HEK293T (cell line): ENCODE measurements around the gene TIMP4.

Experiments used
- CTCF ChIA-PET: fragments of 350-600 bp; formaldehyde crosslinking; extraction: SDS; loops from one replicate; lab custom pipeline; 2021; ENCODE audit warnings: antibody characterized with exemption, inconsistent platforms; lab: Yijun Ruan, JAX
- POLR2A ChIA-PET: fragments of 350-600 bp; formaldehyde crosslinking; extraction: SDS; loops from one replicate; lab custom pipeline; 2020; ENCODE audit warnings: antibody characterized with exemption, inconsistent platforms; lab: Yijun Ruan, JAX
- DNase-seq: peaks from one replicate; pipeline ENCODE4 v3.0.0; 2012; ENCODE audit warnings: mixed read lengths; ENCODE audit errors: extremely low spot score
- ARNT ChIP-seq: fragments of 450-650 bp; IDR thresholded peaks from 2 replicates; pipeline ENCODE4 v1.6.1; 2017; ENCODE audit warnings: mild to moderate bottlenecking
- BHLHE40 ChIP-seq: fragments of 450-650 bp; IDR thresholded peaks from 2 replicates; pipeline ENCODE4 v1.6.1; 2016; ENCODE audit warnings: mild to moderate bottlenecking, moderate library complexity, borderline replicate concordance
- CTBP1 ChIP-seq: fragments of 450-650 bp; IDR thresholded peaks from 2 replicates; pipeline ENCODE4 v1.6.1; 2016; ENCODE audit warnings: borderline replicate concordance
- ELF4 ChIP-seq: fragments of 450-650 bp; IDR thresholded peaks from 2 replicates; pipeline ENCODE4 v1.6.1; 2017; ENCODE audit warnings: antibody characterized with exemption
- FOXA1 ChIP-seq: fragments of 450-650 bp; IDR thresholded peaks from 2 replicates; pipeline ENCODE4 v1.6.1; 2016; ENCODE audit warnings: mild to moderate bottlenecking
- FOXK2 ChIP-seq: fragments of 450-650 bp; IDR thresholded peaks from 2 replicates; pipeline ENCODE4 v1.6.1; 2016; ENCODE audit warnings: mild to moderate bottlenecking
- FOXM1 ChIP-seq: fragments of 450-650 bp; IDR thresholded peaks from 2 replicates; pipeline ENCODE4 v1.6.1; 2017; ENCODE audit warnings: mild to moderate bottlenecking, borderline replicate concordance
- HDGF ChIP-seq: fragments of 450-650 bp; IDR thresholded peaks from 2 replicates; pipeline ENCODE4 v1.6.1; 2017; ENCODE audit warnings: antibody characterized with exemption, borderline replicate concordance
- L3MBTL2 ChIP-seq: fragments of 450-650 bp; conservative IDR thresholded peaks from 2 replicates; pipeline ENCODE4 v1.6.1; 2016; ENCODE audit warnings: mild to moderate bottlenecking
- LEF1 ChIP-seq: fragments of 450-650 bp; IDR thresholded peaks from 2 replicates; pipeline ENCODE4 v1.6.1; 2017; ENCODE audit warnings: mild to moderate bottlenecking, borderline replicate concordance
- NFRKB ChIP-seq: fragments of 450-650 bp; IDR thresholded peaks from 2 replicates; pipeline ENCODE4 v1.6.1; 2016; ENCODE audit warnings: mild to moderate bottlenecking, moderate library complexity
- SP1 ChIP-seq: fragments of 450-650 bp; IDR thresholded peaks from 2 replicates; pipeline ENCODE4 v1.6.1; 2017
- SUZ12 ChIP-seq: fragments of 450-650 bp; IDR thresholded peaks from 2 replicates; pipeline ENCODE4 v1.6.1; 2016; ENCODE audit warnings: mild to moderate bottlenecking
- TARDBP ChIP-seq: fragments of 450-650 bp; IDR thresholded peaks from 2 replicates; pipeline ENCODE4 v1.6.1; 2016
- ZNF384 ChIP-seq: fragments of 450-650 bp; IDR thresholded peaks from 2 replicates; pipeline ENCODE4 v1.6.1; 2016
- TF ChIP-seq, protein P1 (sequence below): fragments of 450-650 bp; IDR thresholded peaks from 2 replicates; pipeline ENCODE4 v1.6.1; 2016

TIMP4 gene

DNA sequence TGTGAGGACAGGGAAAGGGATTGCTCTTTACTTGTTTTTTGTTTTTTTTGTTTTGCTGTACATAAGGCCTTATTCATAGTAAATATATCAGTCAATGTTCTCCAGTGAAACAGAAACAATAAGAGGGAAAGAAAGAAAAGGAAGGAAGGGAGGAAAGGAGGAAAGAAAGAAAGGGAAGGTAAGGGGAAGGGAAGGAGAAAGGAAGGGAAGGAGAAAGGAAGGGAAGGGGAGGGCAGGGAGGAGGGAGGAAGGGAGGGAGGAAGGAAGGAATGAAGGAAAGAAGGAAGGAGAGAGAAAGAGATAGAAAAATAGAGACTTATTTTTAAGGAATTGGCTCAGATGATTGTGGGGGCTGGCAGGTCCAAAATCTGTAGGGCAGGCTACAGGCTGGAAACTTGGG, 37.2 kb downstream of the TIMP4 start:
- CTCF ChIA-PET: no interaction called here
- POLR2A ChIA-PET: no interaction called here
- no peak for DNase-seq
- no peak for TF ChIP-seq NFRKB
- TF ChIP-seq FOXM1: no peak
- no peak for TF ChIP-seq SUZ12
- no peak for TF ChIP-seq CTBP1

DNA sequence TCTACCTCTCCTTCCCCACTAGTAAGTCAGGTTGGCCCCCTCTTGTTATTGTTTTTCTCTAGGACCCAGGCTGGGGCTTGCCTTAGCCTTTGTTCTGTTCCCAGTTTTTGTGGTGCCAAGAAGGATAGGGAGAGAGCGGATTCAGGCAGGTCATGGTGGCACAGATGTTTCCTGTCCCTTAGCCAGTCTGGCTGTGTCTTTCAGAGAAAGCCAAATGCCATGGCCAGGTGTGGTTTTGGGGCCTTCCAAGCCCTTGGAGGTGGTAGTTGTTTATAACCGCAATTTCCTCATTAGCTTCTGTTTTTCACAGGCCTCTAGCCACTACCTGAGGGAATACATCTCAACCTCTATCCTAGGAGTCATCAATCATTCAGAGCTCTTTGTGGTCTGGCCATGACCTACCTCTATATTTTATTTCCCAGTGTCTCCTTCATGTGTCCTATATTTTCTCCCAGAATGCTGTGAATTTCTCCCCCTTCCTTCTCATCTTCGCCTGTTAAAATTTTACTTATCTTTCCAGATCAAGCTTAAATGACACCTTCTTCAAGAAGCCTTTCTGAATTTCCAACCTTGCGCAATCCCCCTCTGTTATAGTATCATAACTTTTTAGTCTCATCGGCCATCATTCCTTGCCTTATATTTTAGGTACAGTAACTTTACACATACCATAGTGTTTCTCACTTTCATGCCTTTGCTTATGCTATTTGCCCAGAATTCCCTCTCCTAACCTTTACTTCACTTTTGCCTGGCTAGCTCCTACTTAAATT, 38.2 kb downstream of the TIMP4 start:
- ChIA-PET CTCF (interaction anchor here (1.2 kb wide), 1 partner anchor 55 kb away, joined by 4 read pairs; no protein-coding TSS in a partner anchor), POLR2A (no interaction called here)
- no peak for DNase-seq
- TF ChIP-seq FOXM1 (no peak), LEF1 (no peak), ARNT (no peak), HDGF (no peak), ELF4 (no peak), FOXA1 (no peak), SUZ12 (no peak), L3MBTL2 (no peak), BHLHE40 (no peak), TARDBP (no peak), SP1 (no peak), NFRKB (no peak)
- TF ChIP-seq, protein P1, sequence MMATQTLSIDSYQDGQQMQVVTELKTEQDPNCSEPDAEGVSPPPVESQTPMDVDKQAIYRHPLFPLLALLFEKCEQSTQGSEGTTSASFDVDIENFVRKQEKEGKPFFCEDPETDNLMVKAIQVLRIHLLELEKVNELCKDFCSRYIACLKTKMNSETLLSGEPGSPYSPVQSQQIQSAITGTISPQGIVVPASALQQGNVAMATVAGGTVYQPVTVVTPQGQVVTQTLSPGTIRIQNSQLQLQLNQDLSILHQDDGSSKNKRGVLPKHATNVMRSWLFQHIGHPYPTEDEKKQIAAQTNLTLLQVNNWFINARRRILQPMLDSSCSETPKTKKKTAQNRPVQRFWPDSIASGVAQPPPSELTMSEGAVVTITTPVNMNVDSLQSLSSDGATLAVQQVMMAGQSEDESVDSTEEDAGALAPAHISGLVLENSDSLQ: no peak

- POLR2A ChIA-PET: interaction anchor here (1.0 kb wide), 1 partner anchor 61 kb away, joined by 3 read pairs; no protein-coding TSS in a partner anchor
- CTCF ChIA-PET: no interaction called here
Measured at GRCh38 chr3:12117473-12117872, 41.2 kb downstream of the TIMP4 start.

DNA sequence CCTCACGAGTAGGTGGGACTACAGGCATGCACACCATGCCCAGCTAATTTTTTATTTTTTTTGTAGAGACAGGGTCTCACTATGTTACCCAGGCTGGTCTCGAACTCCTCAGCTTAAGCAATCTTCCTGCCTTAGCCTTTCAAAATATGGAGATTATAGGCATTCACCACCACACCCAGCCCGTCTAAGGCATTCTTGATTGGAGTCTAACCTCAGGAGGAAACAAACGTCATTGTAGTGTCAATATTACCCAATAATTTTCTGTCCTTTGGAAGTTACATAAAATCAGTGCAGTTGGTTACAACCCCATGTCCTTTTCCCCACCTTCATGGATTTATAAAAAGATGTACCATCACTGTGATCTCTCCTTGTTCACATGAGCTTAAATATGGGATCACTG, 41.8 kb downstream of the TIMP4 start:
- TF ChIP-seq SP1 (no peak), FOXM1 (no peak), BHLHE40 (no peak), LEF1 (no peak), FOXA1 (no peak), ELF4 (no peak), TARDBP (no peak), SUZ12 (no peak)

More at GRCh38 chr3:12117473-12117872, 41.2 kb downstream of the TIMP4 start:
- TF ChIP-seq TARDBP (no peak), BHLHE40 (no peak), LEF1 (no peak), FOXK2 (no peak), FOXA1 (no peak), NFRKB (no peak), FOXM1 (no peak), ZNF384 (no peak), L3MBTL2 (no peak), SP1 (no peak), HDGF (no peak), ARNT (no peak), SUZ12 (no peak), CTBP1 (no peak), ELF4 (no peak)
- TF ChIP-seq, protein P1: no peak
- DNase-seq: no peak

DNA sequence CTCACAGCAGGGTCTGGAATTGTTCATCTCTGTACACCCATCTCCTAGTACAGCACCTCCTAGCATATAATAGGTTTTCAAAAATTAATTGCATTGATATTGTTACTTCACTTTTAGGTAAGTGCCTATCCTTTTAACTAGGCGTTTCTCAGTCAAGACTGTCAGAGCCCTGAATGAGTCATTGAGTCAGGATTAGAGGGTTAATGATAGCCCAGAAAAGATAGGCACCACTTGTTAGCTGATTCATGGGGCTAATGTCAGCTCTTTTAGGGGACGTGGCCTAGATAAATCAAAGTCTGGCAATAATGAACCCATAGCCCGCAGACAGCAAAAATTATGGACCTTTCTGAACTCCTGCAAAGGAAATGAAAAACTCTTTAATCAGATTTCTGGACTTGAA, 42.9 kb downstream of the TIMP4 start:
- DNase-seq: no peak
- ChIA-PET CTCF (interaction anchor here (0.8 kb wide), 1 partner anchor 19 kb away, joined by 3 read pairs; no protein-coding TSS in a partner anchor), POLR2A (no interaction called here)
- TF ChIP-seq ARNT (no peak), ZNF384 (no peak)

More for the DNA sequence above, 41.8 kb downstream of the TIMP4 start:
- POLR2A ChIA-PET: interaction anchor here (1.0 kb wide), 1 partner anchor 62 kb away, joined by 3 read pairs; no protein-coding TSS in a partner anchor
- DNase-seq: no peak
- CTCF ChIA-PET: no interaction called here

- CTCF ChIA-PET: no interaction called here
- TF ChIP-seq BHLHE40 (no peak), L3MBTL2 (no peak), ARNT (no peak), ELF4 (no peak), SP1 (no peak), TARDBP (no peak), HDGF (no peak)
- TF ChIP-seq, protein P1: no peak
- DNase-seq: no peak
- POLR2A ChIA-PET: no interaction called here
Measured at GRCh38 chr3:12115104-12115503, 43.6 kb downstream of the TIMP4 start.

- no peak for DNase-seq
- ChIA-PET POLR2A (no interaction called here), CTCF (no interaction called here)
- TF ChIP-seq TARDBP (no peak), HDGF (no peak), FOXA1 (no peak), BHLHE40 (no peak), LEF1 (no peak), ZNF384 (no peak), FOXK2 (no peak), SUZ12 (no peak)
Measured at GRCh38 chr3:12114251-12114650, 44.5 kb downstream of the TIMP4 start.
